WTC11 (cell line): ENCODE data around the gene ARMH2. TPM values are rescaled to one million over a fixed set of nuclear protein-coding genes. Genes with fewer than 3 reads are reported as not detected.

Source experiments
- ATAC-seq: fragments of 200-7000 bp; cut with Tn5 transposase; 2 replicates; pipeline ENCODE4 v1.10.0; 2021; ENCODE audit warnings: mild to moderate bottlenecking, moderate library complexity
- CTCF ChIA-PET: fragments of 300-600 bp; sonication (Branson Sonifier 250); formaldehyde crosslinking; loops from one replicate; lab custom pipeline; 2021; ENCODE audit warnings: antibody characterized with exemption; lab: Charles Lee
- POLR2A ChIA-PET: fragments of 350-600 bp; sonication (Branson Sonifier 250); formaldehyde crosslinking; loops from one replicate; lab custom pipeline; 2021; ENCODE audit warnings: antibody characterized with exemption; lab: Charles Lee
- DNase-seq: peaks from one replicate; pipeline ENCODE4 v3.0.0; 2021; ENCODE audit warnings: low spot score
- H3K27ac Mint-ChIP-seq: 2 replicates; pipeline ENCODE4 v1.8.0; 2021; ENCODE audit warnings: mixed read lengths
- H3K27me3 Mint-ChIP-seq: 2 replicates; pipeline ENCODE4 v1.8.0; 2021; ENCODE audit warnings: low read depth, mild to moderate bottlenecking, moderate library complexity, mixed read lengths
- H3K36me3 Mint-ChIP-seq: 2 replicates; pipeline ENCODE4 v1.8.0; 2021; ENCODE audit warnings: mixed read lengths
- H3K4me1 Mint-ChIP-seq: 2 replicates; pipeline ENCODE4 v1.8.0; 2022; ENCODE audit warnings: mixed read lengths
- H3K4me3 Mint-ChIP-seq: 2 replicates; pipeline ENCODE4 v1.8.0; 2021; ENCODE audit warnings: mild to moderate bottlenecking, moderate library complexity, mixed read lengths
- H3K9me3 Mint-ChIP-seq: 2 replicates; pipeline ENCODE4 v1.8.0; 2021; ENCODE audit warnings: mixed read lengths
- AR ChIP-seq: fragments of 250-450 bp; sonication (Bioruptor Pico); IDR thresholded peaks from 2 replicates; pipeline ENCODE4 v1.9.0; 2021; ENCODE audit warnings: mild to moderate bottlenecking
- ATF3 ChIP-seq: sonication (generic); formaldehyde crosslinking; conservative IDR thresholded peaks from 2 replicates; pipeline ENCODE4 v1.8.1; 2022; ENCODE audit warnings: mild to moderate bottlenecking, missing genetic modification reagents
- E2F1 ChIP-seq: sonication (generic); formaldehyde crosslinking; IDR thresholded peaks from 2 replicates; pipeline ENCODE4 v1.8.0; 2022; ENCODE audit warnings: mild to moderate bottlenecking, missing genetic modification reagents
- ESRRA ChIP-seq: sonication (generic); formaldehyde crosslinking; IDR thresholded peaks from 2 replicates; pipeline ENCODE4 v1.8.1; 2022; ENCODE audit warnings: mild to moderate bottlenecking, missing genetic modification reagents, borderline replicate concordance
- FOXK1 ChIP-seq: sonication (generic); formaldehyde crosslinking; IDR thresholded peaks from 2 replicates; pipeline ENCODE4 v1.8.0; 2022; ENCODE audit warnings: mild to moderate bottlenecking, moderate library complexity, missing genetic modification reagents
- FOXP1 ChIP-seq: sonication (generic); formaldehyde crosslinking; IDR thresholded peaks from 2 replicates; pipeline ENCODE4 v1.8.0; 2022; ENCODE audit warnings: missing genetic modification reagents, mild to moderate bottlenecking, moderate library complexity, borderline replicate concordance
- GRHL2 ChIP-seq: fragments of 250-450 bp; sonication (Bioruptor Pico); IDR thresholded peaks from 2 replicates; pipeline ENCODE4 v1.8.0; 2022; ENCODE audit warnings: mild to moderate bottlenecking, moderate library complexity; ENCODE audit not compliant: insufficient replicate concordance, severe bottlenecking
- HMGA2 ChIP-seq: fragments of 250-450 bp; sonication (Bioruptor Pico); IDR thresholded peaks from 2 replicates; pipeline ENCODE4 v1.4.0; 2021; ENCODE audit warnings: mild to moderate bottlenecking, moderate library complexity
- IRF2 ChIP-seq: sonication (generic); formaldehyde crosslinking; IDR thresholded peaks from 2 replicates; pipeline ENCODE4 v1.8.0; 2022; ENCODE audit warnings: low read depth, missing genetic modification reagents, borderline replicate concordance
- MXD4 ChIP-seq: fragments of 250-450 bp; sonication (Bioruptor Pico); IDR thresholded peaks from 2 replicates; pipeline ENCODE4 v1.8.0; 2021; ENCODE audit warnings: mild to moderate bottlenecking, moderate library complexity, borderline replicate concordance
- NR1H2 ChIP-seq: sonication (generic); formaldehyde crosslinking; IDR thresholded peaks from 2 replicates; pipeline ENCODE4 v1.9.0; 2021; ENCODE audit warnings: mild to moderate bottlenecking, moderate library complexity, missing genetic modification reagents
- STAT6 ChIP-seq: sonication (generic); formaldehyde crosslinking; conservative IDR thresholded peaks from 2 replicates; pipeline ENCODE4 v1.8.1; 2023; ENCODE audit warnings: mild to moderate bottlenecking, low read depth, missing genetic modification reagents, moderate library complexity
- TCF7 ChIP-seq: sonication (generic); formaldehyde crosslinking; IDR thresholded peaks from 2 replicates; pipeline ENCODE4 v1.8.0; 2022; ENCODE audit warnings: mild to moderate bottlenecking, low read depth, missing genetic modification reagents, moderate library complexity
- TEAD1 ChIP-seq: sonication (generic); formaldehyde crosslinking; IDR thresholded peaks from 2 replicates; pipeline ENCODE4 v1.8.0; 2022; ENCODE audit warnings: mild to moderate bottlenecking, missing genetic modification reagents
- USF1 ChIP-seq: sonication (generic); formaldehyde crosslinking; IDR thresholded peaks from 2 replicates; pipeline ENCODE4 v1.8.0; 2022; ENCODE audit warnings: mild to moderate bottlenecking, missing genetic modification reagents
- USF2 ChIP-seq: sonication (generic); formaldehyde crosslinking; IDR thresholded peaks from 2 replicates; pipeline ENCODE4 v1.8.1; 2023; ENCODE audit warnings: mild to moderate bottlenecking, missing genetic modification reagents, moderate library complexity
- ZBTB21 ChIP-seq: sonication (generic); formaldehyde crosslinking; IDR thresholded peaks from 2 replicates; pipeline ENCODE4 v1.8.1; 2023; ENCODE audit warnings: mild to moderate bottlenecking, missing genetic modification reagents, borderline replicate concordance
- ZBTB43 ChIP-seq: sonication (generic); formaldehyde crosslinking; IDR thresholded peaks from 2 replicates; pipeline ENCODE4 v1.8.1; 2023; ENCODE audit warnings: mild to moderate bottlenecking, missing genetic modification reagents
- ZNF232 ChIP-seq: sonication (generic); formaldehyde crosslinking; IDR thresholded peaks from 2 replicates; pipeline ENCODE4 v1.8.0; 2022; ENCODE audit warnings: mild to moderate bottlenecking, missing genetic modification reagents
- total RNA-seq: library from RNA; stranded (reverse); gene quantifications from 3 replicates; pipeline ENCODE4 v1.2.3, GENCODE V29; 2021
- TF ChIP-seq, protein P1 (sequence below): sonication (generic); formaldehyde crosslinking; IDR thresholded peaks from 2 replicates; pipeline ENCODE4 v1.8.1; 2022; ENCODE audit warnings: mild to moderate bottlenecking, missing genetic modification reagents, moderate library complexity, borderline replicate concordance
- TF ChIP-seq, protein P2 (sequence below): sonication (generic); formaldehyde crosslinking; IDR thresholded peaks from 2 replicates; pipeline ENCODE4 v1.8.1; 2023; ENCODE audit warnings: mild to moderate bottlenecking, moderate library complexity, missing genetic modification reagents

ARMH2 gene
- total RNA-seq, 1 experiment from 2014 or later = not detected

DNA sequence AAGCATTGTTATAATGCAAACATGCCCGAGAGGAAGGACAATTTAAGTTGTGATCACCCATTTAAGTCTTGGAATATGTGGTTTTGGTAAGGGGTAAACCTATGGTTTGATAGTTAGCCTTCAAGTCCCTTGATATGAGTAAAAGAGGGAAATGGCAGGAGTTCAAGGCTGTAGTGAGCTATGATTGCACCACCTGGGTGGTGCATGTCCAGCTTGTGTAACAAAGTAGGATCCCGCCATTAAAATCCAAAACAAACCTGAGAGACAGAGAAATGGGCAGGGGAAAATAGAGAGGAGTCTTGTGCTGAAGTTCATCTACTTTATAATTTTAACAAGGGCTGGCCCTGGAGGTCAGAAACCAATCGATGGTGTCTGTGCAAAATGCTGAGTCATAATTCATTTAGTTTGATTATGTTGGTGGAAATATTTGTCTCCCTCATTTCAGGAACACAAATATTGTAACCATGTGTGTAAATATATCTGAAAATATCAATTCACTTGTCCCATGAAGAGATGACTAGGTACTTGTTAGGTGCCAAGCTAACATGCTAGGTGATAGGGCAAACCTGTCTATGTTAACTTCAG lies 23.2 kb upstream of the ARMH2 start:
- DNase-seq (no peak), ATAC-seq (no peak)
- H3K36me3 Mint-ChIP-seq = no peaks in the 10 kb centered on the region
- no peak for TF ChIP-seq FOXP1 (CRISPR knock-in tag)
- no peak for TF ChIP-seq USF2
- TF ChIP-seq HMGA2 (CRISPR knock-in tag) = no peak
- no peak for TF ChIP-seq ATF3 (CRISPR knock-in tag)
- TF ChIP-seq ZNF232 = no peak
- no peak for TF ChIP-seq ZBTB21 (CRISPR knock-in tag)
- no peak for TF ChIP-seq NR1H2 (CRISPR knock-in tag)
- TF ChIP-seq E2F1 (CRISPR knock-in tag) = no peak
- TF ChIP-seq TCF7 = no peak
- TF ChIP-seq, protein P1, sequence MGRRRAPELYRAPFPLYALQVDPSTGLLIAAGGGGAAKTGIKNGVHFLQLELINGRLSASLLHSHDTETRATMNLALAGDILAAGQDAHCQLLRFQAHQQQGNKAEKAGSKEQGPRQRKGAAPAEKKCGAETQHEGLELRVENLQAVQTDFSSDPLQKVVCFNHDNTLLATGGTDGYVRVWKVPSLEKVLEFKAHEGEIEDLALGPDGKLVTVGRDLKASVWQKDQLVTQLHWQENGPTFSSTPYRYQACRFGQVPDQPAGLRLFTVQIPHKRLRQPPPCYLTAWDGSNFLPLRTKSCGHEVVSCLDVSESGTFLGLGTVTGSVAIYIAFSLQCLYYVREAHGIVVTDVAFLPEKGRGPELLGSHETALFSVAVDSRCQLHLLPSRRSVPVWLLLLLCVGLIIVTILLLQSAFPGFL (CRISPR knock-in tag) = no peak
- no peak for TF ChIP-seq GRHL2 (CRISPR knock-in tag)
- no peak for TF ChIP-seq ZBTB43 (CRISPR knock-in tag)
- no peak for TF ChIP-seq TEAD1 (CRISPR knock-in tag)
- H3K9me3 Mint-ChIP-seq = no peaks in the 10 kb centered on the region
- ChIA-PET POLR2A (no interaction called here), CTCF (interaction anchor here (0.9 to 1.6 kb wide), 3 partner anchors 88 to 196 kb away, joined by 3 to 4 read pairs (median 3); no protein-coding TSS in a partner anchor)
- H3K4me3 Mint-ChIP-seq = no peak overlapping the region
- peak overlapping the region; percentile 69 for H3K27ac Mint-ChIP-seq
- peaks cover 2% of the 10 kb centered on the region; the same call in 1 of the 2 replicates for H3K4me1 Mint-ChIP-seq
- no peaks in the 10 kb centered on the region for H3K27me3 Mint-ChIP-seq

- ChIA-PET POLR2A (interaction anchor here (1.3 kb wide), 1 partner anchor 11 kb away, joined by 5 read pairs; no protein-coding TSS in a partner anchor), CTCF (interaction anchor here (1.3 kb wide), 1 partner anchor 199 kb away, joined by 8 read pairs; no protein-coding TSS in a partner anchor)
- Mint-ChIP-seq H3K27me3 (no peaks in the 10 kb centered on the region), H3K4me3 (no peak overlapping the region), H3K36me3 (no peaks in the 10 kb centered on the region), H3K27ac (no peak overlapping the region; the same call in 1 of the 2 replicates), H3K4me1 (peaks cover 2% of the 10 kb centered on the region; the same call in 1 of the 2 replicates), H3K9me3 (no peaks in the 10 kb centered on the region)
- no peak for DNase-seq
- ATAC-seq = no peak
- TF ChIP-seq MXD4 (CRISPR knock-in tag) (no peak), ESRRA (CRISPR knock-in tag) (no peak), AR (CRISPR knock-in tag) (no peak), FOXK1 (no peak), USF1 (no peak), STAT6 (CRISPR knock-in tag) (no peak), IRF2 (CRISPR knock-in tag) (no peak)
- TF ChIP-seq, protein P2, sequence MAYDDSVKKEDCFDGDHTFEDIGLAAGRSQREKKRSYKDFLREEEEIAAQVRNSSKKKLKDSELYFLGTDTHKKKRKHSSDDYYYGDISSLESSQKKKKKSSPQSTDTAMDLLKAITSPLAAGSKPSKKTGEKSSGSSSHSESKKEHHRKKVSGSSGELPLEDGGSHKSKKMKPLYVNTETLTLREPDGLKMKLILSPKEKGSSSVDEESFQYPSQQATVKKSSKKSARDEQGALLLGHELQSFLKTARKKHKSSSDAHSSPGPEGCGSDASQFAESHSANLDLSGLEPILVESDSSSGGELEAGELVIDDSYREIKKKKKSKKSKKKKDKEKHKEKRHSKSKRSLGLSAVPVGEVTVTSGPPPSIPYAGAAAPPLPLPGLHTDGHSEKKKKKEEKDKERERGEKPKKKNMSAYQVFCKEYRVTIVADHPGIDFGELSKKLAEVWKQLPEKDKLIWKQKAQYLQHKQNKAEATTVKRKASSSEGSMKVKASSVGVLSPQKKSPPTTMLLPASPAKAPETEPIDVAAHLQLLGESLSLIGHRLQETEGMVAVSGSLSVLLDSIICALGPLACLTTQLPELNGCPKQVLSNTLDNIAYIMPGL (CRISPR knock-in tag) = no peak
Measured at GRCh38 chr6:24818346-24818745, 19.6 kb upstream of the ARMH2 start.
